ENCODE data around the gene PDP2. TPM values are rescaled to one million over a fixed set of nuclear protein-coding genes. Genes with fewer than 3 reads are reported as not detected.

The PDP2 gene
- total RNA-seq, 6 experiments from 2014 or later = 12.8 to 17.7 (median 16.2) TPM

GRCh38 chr16:66918803-66919568 lies 38.7 kb downstream of the PDP2 start, which contains the start of gene CDH16:
CDH16 (minus strand) TSS chr16:66918885; CDS start chr16:66918065, 820 bp downstream.
- Mint-ChIP-seq H3K27me3 (ENCODE audit: insufficient read depth) (peaks cover 24% of the 10 kb centered on the region), H3K27ac (no peak within 1 kb of the TSS), H3K9me3 (no peaks in the 10 kb centered on the region), H3K4me3 (no peak within 1 kb of the TSS), H3K36me3 (ENCODE audit: low read depth) (no peaks in the 10 kb centered on the region), H3K4me1 (ENCODE audit: low read depth) (no peaks in the 10 kb centered on the region)
- no peak for TF ChIP-seq CTCF (IDR thresholded peaks at IDR 0.05)
- DNase-seq = no peak

GRCh38 chr16:66919569-66920298 lies 39.4 kb downstream of the PDP2 start:
- Mint-ChIP-seq H3K4me1 (ENCODE audit: low read depth) (no peaks in the 10 kb centered on the region), H3K27ac (no peak overlapping the region), H3K27me3 (ENCODE audit: insufficient read depth) (peaks cover 24% of the 10 kb centered on the region), H3K36me3 (ENCODE audit: low read depth) (no peaks in the 10 kb centered on the region), H3K9me3 (no peaks in the 10 kb centered on the region), H3K4me3 (no peak overlapping the region)
- no peak for TF ChIP-seq CTCF (IDR thresholded peaks at IDR 0.05)
- DNase-seq = no peak

DNA sequence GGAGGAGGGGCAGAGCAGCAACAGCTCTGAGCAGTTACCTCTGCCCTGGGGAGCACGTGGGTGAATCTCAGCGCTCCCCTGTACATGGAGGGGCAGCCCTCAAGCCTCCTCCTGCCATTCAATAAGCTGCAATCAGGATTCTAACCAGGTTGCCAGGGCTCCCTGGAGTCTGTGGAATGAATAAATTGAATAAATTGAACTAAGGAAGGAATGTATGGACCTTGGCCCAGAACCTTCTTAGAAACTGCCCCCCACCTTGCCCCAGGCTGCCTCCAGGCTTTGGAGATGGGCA lies 39.9 kb downstream of the PDP2 start:
- no peak for TF ChIP-seq CTCF (IDR thresholded peaks at IDR 0.05)
- no peaks in the 10 kb centered on the region for H3K36me3 Mint-ChIP-seq (ENCODE audit: low read depth)
- H3K4me3 Mint-ChIP-seq = no peak overlapping the region
- H3K9me3 Mint-ChIP-seq = no peaks in the 10 kb centered on the region
- DNase-seq = no peak
- H3K27ac Mint-ChIP-seq = no peak overlapping the region
- peaks cover under 1% of the 10 kb centered on the region; the same call in 1 of the 2 replicates for H3K4me1 Mint-ChIP-seq (ENCODE audit: low read depth)
- peaks cover 22% of the 10 kb centered on the region for H3K27me3 Mint-ChIP-seq (ENCODE audit: insufficient read depth)

- Mint-ChIP-seq H3K4me3 (no peak overlapping the region), H3K27me3 (ENCODE audit: insufficient read depth) (peaks cover 22% of the 10 kb centered on the region), H3K27ac (no peak overlapping the region), H3K4me1 (ENCODE audit: low read depth) (peaks cover 9% of the 10 kb centered on the region), H3K9me3 (no peaks in the 10 kb centered on the region), H3K36me3 (ENCODE audit: low read depth) (no peaks in the 10 kb centered on the region)
- DNase-seq = no peak
- no peak for TF ChIP-seq CTCF (IDR thresholded peaks at IDR 0.05)
These were observed 40.8 kb downstream of the PDP2 start for GRCh38 chr16:66920924-66921680.

DNA sequence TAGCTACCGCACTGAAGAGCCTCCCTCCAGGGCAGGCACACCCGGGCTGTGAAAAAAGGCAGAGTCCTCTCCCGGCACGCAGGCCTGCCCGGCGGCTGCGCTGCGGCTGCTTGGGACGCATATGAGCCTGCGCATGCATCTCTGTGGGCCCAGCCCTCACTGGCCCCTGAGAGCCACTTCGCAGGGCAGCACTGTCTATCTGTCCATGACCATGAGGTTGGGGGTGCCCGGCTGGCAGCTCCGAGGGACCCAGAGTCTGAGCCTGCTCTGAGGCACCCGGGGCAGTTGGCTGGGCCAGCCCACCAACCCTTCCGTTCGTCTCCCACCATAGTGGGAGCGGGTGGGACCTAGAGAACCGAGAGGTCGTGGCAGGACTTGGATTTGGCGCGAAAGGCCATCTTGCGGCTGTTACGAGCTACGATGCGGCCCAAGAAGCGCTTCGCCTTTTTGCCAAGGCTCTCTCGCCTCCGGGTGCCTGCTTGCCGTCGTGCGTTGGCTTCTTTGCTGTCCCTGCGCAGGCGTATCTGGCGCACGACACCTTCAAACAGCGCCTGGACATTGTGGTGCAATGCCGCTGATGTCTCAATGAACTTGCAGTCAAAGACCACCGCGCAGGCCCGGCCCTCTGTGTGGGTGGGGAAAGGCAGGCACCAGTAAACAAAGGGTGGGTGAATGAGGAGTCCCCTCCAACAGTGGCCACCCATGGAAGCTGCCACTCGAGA lies 41.6 kb downstream of the PDP2 start:
- H3K27ac Mint-ChIP-seq = no peak overlapping the region
- H3K27me3 Mint-ChIP-seq (ENCODE audit: insufficient read depth) = peaks cover 16% of the 10 kb centered on the region
- no peaks in the 10 kb centered on the region for H3K9me3 Mint-ChIP-seq
- peaks cover 17% of the 10 kb centered on the region for H3K4me1 Mint-ChIP-seq (ENCODE audit: low read depth)
- no peak overlapping the region for H3K4me3 Mint-ChIP-seq
- no peaks in the 10 kb centered on the region for H3K36me3 Mint-ChIP-seq (ENCODE audit: low read depth)
- no peak for TF ChIP-seq CTCF (IDR thresholded peaks at IDR 0.05)
- DNase-seq = no peak

All from HFFc6 (cell line).